HepG2 (cell line): ENCODE results near the gene ARHGEF10L. TPM values are rescaled to one million over a fixed set of nuclear protein-coding genes. Genes with fewer than 3 reads are reported as not detected.
A peak's percentile ranks its signal among the peaks of the same experiment; 100 is the strongest.

Experiments
- ATAC-seq: fragments of 200-7000 bp; cut with Tn5 transposase; 3 replicates; pipeline ENCODE4 v1.9.1; 2020; ENCODE audit warnings: mild to moderate bottlenecking, moderate library complexity
- BruUV-seq: library from RNA; stranded (reverse); fragments of 400-500 nt; replicated peaks from 2 replicates; lab custom pipeline; 2021; lab: Mats Ljungman, UMichigan
- CTCF ChIA-PET: fragments of 300-600 bp; formaldehyde crosslinking; extraction: SDS; loops from one replicate; lab custom pipeline; 2021; ENCODE audit warnings: low total read pairs, inconsistent platforms, low intra/inter-chr PET ratio; lab: Yijun Ruan, JAX
- POLR2A ChIA-PET: fragments of 350-600 bp; sonication (Branson Sonifier 250); formaldehyde crosslinking; loops from one replicate; lab custom pipeline; 2020; ENCODE audit warnings: antibody characterized with exemption, inconsistent platforms; lab: Yijun Ruan, JAX
- DNase-seq: peaks from one replicate; pipeline ENCODE4 v3.0.0-alpha.2; 2015; ENCODE audit warnings: low spot score
- FAIRE-seq: peaks from 3 replicates; lab custom pipeline; 2011; peaks lifted over from hg19 to GRCh38; lab: Jason Lieb, UNC
- H2AFZ ChIP-seq: one replicate; pipeline ENCODE4 v1.6.1; 2011; ENCODE audit warnings: low read length, inconsistent platforms
- H3K27ac ChIP-seq: fragments of 300-600 bp; 3 replicates; pipeline ENCODE4 v1.8.0; 2011; ENCODE audit warnings: mixed run types, mild to moderate bottlenecking, mixed read lengths, low read length, inconsistent platforms; ENCODE audit not compliant: insufficient read depth; ENCODE audit errors: extremely low read length
- H3K27me3 ChIP-seq, 2 experiments: fragments of 200-600 bp in 1 of 2; 2 replicates in 1 of 2; 3 replicates in 1 of 2; pipeline versions ENCODE4 v1.6.0 to v1.8.0; 2011; ENCODE audit warnings: low read length in 2 of 2, mild to moderate bottlenecking in 2 of 2, moderate library complexity in 2 of 2, inconsistent platforms in 1 of 2; ENCODE audit not compliant: insufficient read depth in 2 of 2, control insufficient read depth in 1 of 2
- H3K36me3 ChIP-seq, 2 experiments: fragments of 200-600 bp in 1 of 2; replicated peaks in 1 of 2; 2 replicates in 1 of 2; 3 replicates in 1 of 2; pipeline versions ENCODE4 v1.5.1 to v1.8.0; 2011; ENCODE audit warnings: low read length in 2 of 2, inconsistent platforms in 1 of 2; ENCODE audit not compliant: insufficient read depth in 2 of 2, control insufficient read depth in 1 of 2
- H3K4me1 ChIP-seq: 2 replicates; pipeline ENCODE4 v1.5.1; 2012; ENCODE audit warnings: low read length, inconsistent platforms; ENCODE audit not compliant: insufficient read depth
- H3K4me2 ChIP-seq: 2 replicates; pipeline ENCODE4 v1.6.0; 2011; ENCODE audit warnings: low read depth, low read length, inconsistent platforms
- H3K4me3 ChIP-seq, 3 experiments: fragments of 200-600 bp in 1 of 3; sonication (generic), shearing (Covaris generic) in 1 of 3; replicated peaks in 1 of 3; 2 replicates each; pipeline ENCODE4 v1.5.1; 2011 to 2016; ENCODE audit warnings: low read length in 3 of 3, inconsistent platforms in 2 of 3, low read depth in 2 of 3, mild to moderate bottlenecking in 2 of 3, control low read depth in 1 of 3, mixed read lengths in 1 of 3; ENCODE audit not compliant: insufficient read depth in 1 of 3
- H3K79me2 ChIP-seq: one replicate; pipeline ENCODE4 v1.6.1; 2011; ENCODE audit warnings: low read length, inconsistent platforms; ENCODE audit not compliant: insufficient read depth
- H3K9ac ChIP-seq: 2 replicates; pipeline ENCODE4 v1.6.0; 2011; ENCODE audit warnings: mild to moderate bottlenecking, low read depth, low read length, inconsistent platforms; ENCODE audit not compliant: insufficient read depth
- H3K9me3 ChIP-seq: 2 replicates; pipeline ENCODE4 v1.5.1; 2012; ENCODE audit warnings: mild to moderate bottlenecking, low read length
- H4K20me1 ChIP-seq: 2 replicates; pipeline ENCODE4 v1.6.0; 2011; ENCODE audit warnings: inconsistent platforms, mild to moderate bottlenecking, low read length, moderate library complexity; ENCODE audit not compliant: insufficient read depth
- CCAR2 ChIP-seq: fragments of 200-400 bp; formaldehyde crosslinking; optimal IDR thresholded peaks from 2 replicates; pipeline ENCODE3; 2018; ENCODE audit warnings: low read depth, mild to moderate bottlenecking, low read length, moderate library complexity
- MAFK ChIP-seq, 2 experiments: IDR thresholded peaks in 1 of 2; conservative IDR thresholded peaks in 1 of 2; 2 replicates each; pipeline ENCODE4 v1.6.1; 2011; ENCODE audit warnings: improper control_type of control experiment in 2 of 2, low read length in 2 of 2
- NFE2L2 ChIP-seq: fragments of 150-350 bp; IDR thresholded peaks from 2 replicates; pipeline ENCODE4 v1.6.1; 2014; ENCODE audit warnings: low read length
- ZNF121 ChIP-seq: sonication (generic); formaldehyde crosslinking; IDR thresholded peaks from 2 replicates; pipeline ENCODE4 v1.5.0; 2020; ENCODE audit warnings: mild to moderate bottlenecking, missing genetic modification reagents
- WGBS: methylation state at CpG from one replicate; pipeline ENCODE4 v1.1.6; 2017; ENCODE audit warnings: low lambda C conversion rate; 5-methylcytosine and 5-hydroxymethylcytosine counted together
- in situ Hi-C: cut with HindIII; loops from 2 replicates; pipeline ENCODE4 v1.10.0; 2017; ENCODE audit warnings: low pct_unique_long_range_greater_than_20kb; ENCODE audit not compliant: extremely low pct_ligation_motif_present
- intact Hi-C: fragments of 100-400 bp; cut with micrococcal nuclease; formaldehyde crosslinking; loops from one replicate; pipeline ENCODE4 v1.10.0; 2022; ENCODE audit not compliant: unreplicated experiment
- polyA plus RNA-seq, 8 experiments: library from polyadenylated mRNA; depleted of rRNA in 3 of 8; stranded (reverse) in 7 of 8; unstranded in 1 of 8; fragments of >200 nt; fragmentation: Illumina TruSeq in 4 of 8; extraction: Trizol in 4 of 8; gene quantifications; 2 replicates each; pipeline versions ENCODE4 v1.2.1 to v1.2.3, GENCODE V29; 2011 to 2016; ENCODE audit warnings: low read depth in 4 of 8, missing spikeins in 1 of 8, mixed read lengths in 1 of 8; ENCODE audit not compliant: insufficient read depth in 1 of 8
- total RNA-seq, 5 experiments: library from RNA; depleted of rRNA; stranded (reverse); fragments of >200 nt; fragmentation: Illumina TruSeq; extraction: Trizol; gene quantifications; 2 replicates each; pipeline ENCODE4 v1.2.3, GENCODE V29; 2016; ENCODE audit warnings: low read depth in 1 of 5

Gene ARHGEF10L
- total and polyA plus RNA-seq, 2 of the 13 experiments (the other 11 are each of a cell fraction or from before 2014, with no cell fraction given): 46.5 to 78.3 TPM

- no TSS peak for BruUV-seq
- ChIA-PET POLR2A (no interaction called here), CTCF (no interaction called here)
- FAIRE-seq: no peak
- H3K4me2 ChIP-seq: no peak overlapping the region
- H3K27ac ChIP-seq: no peak overlapping the region
- 40% methylated on average over 8 of the region's 25 CpGs for WGBS
- ATAC-seq: no peak
- H3K4me3 ChIP-seq: no peak overlapping the region
- intact Hi-C loops (no loop called here), in situ Hi-C loops (no loop called here)
- H3K9me3 ChIP-seq: no peaks in the 10 kb centered on the region
- H3K36me3 ChIP-seq: no peaks in the 10 kb centered on the region
- no peaks in the 10 kb centered on the region for H3K4me1 ChIP-seq
- H2AFZ ChIP-seq: no peak overlapping the region
- H3K9ac ChIP-seq: no peak overlapping the region
- no peak for TF ChIP-seq ZNF121 (CRISPR knock-in tag)
- no peak for DNase-seq
- H4K20me1 ChIP-seq: no peaks in the 10 kb centered on the region
- no peaks in the 10 kb centered on the region for H3K79me2 ChIP-seq
- H3K27me3 ChIP-seq: peaks cover 3 to 40% of the 10 kb centered on the region in 2 experiments
Observed at GRCh38 chr1:17717594-17718535, 178.4 kb downstream of the ARHGEF10L start.

GRCh38 chr1:17719874-17720273 is 180.4 kb downstream of the ARHGEF10L start:
- Histone ChIP-seq H2AFZ (no peak overlapping the region), H3K79me2 (no peaks in the 10 kb centered on the region), H3K4me1 (no peaks in the 10 kb centered on the region), H3K4me2 (no peak overlapping the region), H3K4me3 (no peak overlapping the region), H3K9ac (no peak overlapping the region), H4K20me1 (no peaks in the 10 kb centered on the region), H3K9me3 (no peaks in the 10 kb centered on the region), H3K36me3 (no peaks in the 10 kb centered on the region), H3K27ac (no peak overlapping the region), H3K27me3 (peaks cover 3 to 34% of the 10 kb centered on the region in 2 experiments)
- in situ Hi-C loops (no loop called here), intact Hi-C loops (no loop called here)
- no TSS peak for BruUV-seq
- ATAC-seq (no peak), FAIRE-seq (no peak), DNase-seq (no peak)
- TF ChIP-seq NFE2L2 (peak; percentile 74), MAFK (conservative IDR thresholded peaks at IDR 0.05 in 1 of 2, IDR thresholded peaks at IDR 0.05 in 1 of 2; ENCODE audit: low read length in 2 of 2) (peak; percentile 29 to 49; a peak in 3 of 4 replicates), CCAR2 (no peak)
- 13% methylated on average over 3 of the region's 5 CpGs for WGBS
- POLR2A ChIA-PET: no interaction called here
- CTCF ChIA-PET: no interaction called here
